ENCODE measurements around the gene STARD8.
"Not testable (repeated sequence)": the region's sequence is repeated elsewhere in the genome, so short reads cannot be mapped to it uniquely, and the experiment has no call there.

Gene STARD8

DNA sequence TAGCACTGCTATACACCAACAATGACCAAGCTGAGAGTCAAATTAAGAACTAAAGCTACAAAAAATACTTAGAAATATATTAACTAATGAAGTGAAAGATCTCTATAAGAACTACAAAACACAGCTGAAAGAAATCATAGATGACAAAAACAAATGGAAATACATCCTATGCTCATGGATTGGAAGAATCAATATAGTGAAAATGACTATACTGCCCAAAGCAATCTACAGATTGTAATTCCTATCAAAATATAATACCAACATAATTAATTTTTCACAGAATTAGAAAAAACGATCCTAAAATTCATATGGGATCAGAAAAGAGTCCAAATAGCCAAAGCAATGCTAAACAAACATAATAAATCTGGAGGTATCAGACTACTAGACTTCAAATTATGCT is 87.8 kb downstream of the STARD8 start:
- Histone ChIP-seq H3K27me3 (ENCODE audit: control insufficient read depth, insufficient read depth, low read length) (no peaks in the 10 kb centered on the region), H3K4me3 (ENCODE audit: low read length) (no peak overlapping the region), H3K36me3 (ENCODE audit: control insufficient read depth, low read depth, low read length) (no peaks in the 10 kb centered on the region), H3K9me3 (ENCODE audit: control insufficient read depth, low read depth, low read length) (no peaks in the 10 kb centered on the region), H3K4me1 (ENCODE audit: control insufficient read depth, low read depth, low read length) (no peaks in the 10 kb centered on the region), H3K27ac (ENCODE audit: low read length) (no peak overlapping the region), H3K9ac (ENCODE audit: low read length) (no peak overlapping the region)

DNA sequence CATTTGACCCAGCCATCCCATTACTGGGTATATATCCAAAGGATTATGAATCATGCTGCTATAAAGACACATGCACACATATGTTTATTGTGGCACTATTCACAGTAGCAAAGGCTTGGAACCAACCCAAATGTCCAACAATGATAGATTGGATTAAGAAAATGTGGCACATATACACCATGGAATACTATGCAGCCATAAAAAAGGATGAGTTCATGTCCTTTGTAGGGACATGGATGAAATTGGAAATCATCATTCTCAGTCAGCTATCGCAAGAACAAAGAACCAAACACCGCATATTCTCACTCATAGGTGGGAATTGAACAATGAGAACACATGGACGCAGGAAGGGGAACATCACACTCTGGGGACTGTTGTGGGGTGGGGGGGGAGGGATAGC is 94.4 kb downstream of the STARD8 start:
- not testable (repeated sequence) for H3K27me3 ChIP-seq (ENCODE audit: control insufficient read depth, insufficient read depth, low read length); H3K36me3 ChIP-seq (ENCODE audit: control insufficient read depth, low read depth, low read length); H3K27ac ChIP-seq (ENCODE audit: low read length); H3K4me1 ChIP-seq (ENCODE audit: control insufficient read depth, low read depth, low read length); H3K9ac ChIP-seq (ENCODE audit: low read length); H3K9me3 ChIP-seq (ENCODE audit: control insufficient read depth, low read depth, low read length); H3K4me3 ChIP-seq (ENCODE audit: low read length)

DNA sequence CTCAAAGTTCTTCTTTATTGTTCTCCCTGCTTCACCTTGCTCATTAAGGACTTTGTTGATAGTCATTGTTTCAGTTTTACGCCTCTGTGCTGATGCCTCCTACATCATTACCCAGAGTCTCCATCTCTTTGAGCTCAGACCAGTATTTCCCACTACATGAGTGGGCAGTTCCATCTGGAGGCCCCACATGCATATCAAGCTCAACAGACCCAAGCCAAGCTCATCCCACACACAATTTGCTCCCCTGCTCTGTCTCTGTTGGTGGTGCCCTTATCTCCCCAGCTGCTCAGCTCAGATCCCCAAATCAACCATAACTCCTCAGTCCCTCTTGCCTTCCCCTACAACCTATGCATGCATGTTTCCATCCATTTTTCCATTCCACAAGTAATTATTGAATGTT is 96.3 kb downstream of the STARD8 start:
- Histone ChIP-seq H3K4me1 (ENCODE audit: control insufficient read depth, low read depth, low read length) (no peaks in the 10 kb centered on the region), H3K36me3 (ENCODE audit: control insufficient read depth, low read depth, low read length) (no peaks in the 10 kb centered on the region), H3K9ac (ENCODE audit: low read length) (no peak overlapping the region), H3K4me3 (ENCODE audit: low read length) (no peak overlapping the region), H3K27me3 (ENCODE audit: control insufficient read depth, insufficient read depth, low read length) (no peaks in the 10 kb centered on the region), H3K9me3 (ENCODE audit: control insufficient read depth, low read depth, low read length) (peaks cover 4% of the 10 kb centered on the region), H3K27ac (ENCODE audit: low read length) (no peak overlapping the region)

DNA sequence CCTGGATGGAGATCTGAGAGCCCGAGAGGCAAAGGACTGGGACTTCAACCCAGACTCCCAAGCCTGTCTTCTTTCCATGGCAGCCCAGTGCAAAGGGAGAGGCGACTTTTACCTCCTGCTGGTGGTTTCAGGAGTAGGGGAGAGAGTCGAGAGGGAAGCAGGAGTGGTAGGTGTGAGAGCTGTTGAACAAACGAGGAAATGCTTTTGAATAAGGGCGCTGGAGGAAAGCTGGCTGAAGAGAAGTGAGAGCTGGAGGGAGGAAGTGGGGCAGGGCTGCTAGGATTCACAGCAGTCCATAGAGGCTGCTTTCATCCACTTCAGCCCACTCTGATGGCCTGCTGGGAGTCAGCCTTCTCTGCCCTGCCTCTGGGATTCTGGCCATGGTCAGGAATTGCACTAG is 99.5 kb downstream of the STARD8 start:
- H3K4me1 ChIP-seq (ENCODE audit: control insufficient read depth, low read depth, low read length) = no peaks in the 10 kb centered on the region
- H3K9ac ChIP-seq (ENCODE audit: low read length) = no peak overlapping the region
- no peak overlapping the region for H3K4me3 ChIP-seq (ENCODE audit: low read length)
- H3K36me3 ChIP-seq (ENCODE audit: control insufficient read depth, low read depth, low read length) = no peaks in the 10 kb centered on the region
- H3K9me3 ChIP-seq (ENCODE audit: control insufficient read depth, low read depth, low read length) = peaks cover 8% of the 10 kb centered on the region
- H3K27ac ChIP-seq (ENCODE audit: low read length) = no peak overlapping the region
- H3K27me3 ChIP-seq (ENCODE audit: control insufficient read depth, insufficient read depth, low read length) = no peaks in the 10 kb centered on the region

DNA sequence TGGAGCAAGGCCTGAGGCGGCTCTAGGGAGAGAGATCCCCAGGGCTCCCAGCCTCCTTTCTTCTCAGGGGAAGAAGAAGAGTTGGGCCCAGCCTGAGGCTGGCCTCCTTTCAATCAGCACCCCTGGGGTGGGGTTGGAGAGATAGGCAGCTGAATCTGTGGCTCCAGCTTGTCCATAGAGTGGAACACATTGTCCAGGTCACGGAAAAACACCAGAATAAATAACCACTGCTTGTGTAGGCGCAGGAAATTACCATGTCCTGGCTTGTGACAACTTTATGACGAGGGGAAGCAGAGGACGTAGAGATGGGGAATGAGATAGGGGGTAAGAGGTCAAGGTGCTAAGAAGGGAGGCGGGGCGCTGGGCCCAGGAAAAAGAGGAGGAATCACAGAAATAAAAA is 100.6 kb downstream of the STARD8 start:
- no peak overlapping the region for H3K4me3 ChIP-seq (ENCODE audit: low read length)
- H3K27ac ChIP-seq (ENCODE audit: low read length) = no peak overlapping the region
- no peaks in the 10 kb centered on the region for H3K4me1 ChIP-seq (ENCODE audit: control insufficient read depth, low read depth, low read length)
- no peaks in the 10 kb centered on the region for H3K36me3 ChIP-seq (ENCODE audit: control insufficient read depth, low read depth, low read length)
- H3K9me3 ChIP-seq (ENCODE audit: control insufficient read depth, low read depth, low read length) = peaks cover 8% of the 10 kb centered on the region
- no peaks in the 10 kb centered on the region for H3K27me3 ChIP-seq (ENCODE audit: control insufficient read depth, insufficient read depth, low read length)
- no peak overlapping the region for H3K9ac ChIP-seq (ENCODE audit: low read length)

DNA sequence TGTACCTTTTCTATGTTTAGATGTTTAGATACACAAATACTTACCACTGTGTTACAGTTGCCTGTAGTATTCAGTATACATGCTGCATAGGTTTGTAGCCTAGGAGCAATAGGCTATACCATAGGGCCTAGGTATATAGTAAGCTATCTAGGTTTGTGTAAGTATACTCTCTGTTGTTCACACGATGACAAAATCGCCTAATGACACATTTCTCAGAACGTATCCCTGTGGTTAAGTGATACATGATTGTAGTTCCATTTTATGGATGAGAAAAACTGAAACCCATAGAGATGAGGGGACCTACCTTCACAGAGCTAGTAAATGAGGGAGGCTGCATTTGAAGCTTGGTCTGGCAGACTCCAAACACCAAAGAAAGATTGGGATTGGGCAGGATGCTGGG is 102.0 kb downstream of the STARD8 start:
- no peaks in the 10 kb centered on the region for H3K36me3 ChIP-seq (ENCODE audit: control insufficient read depth, low read depth, low read length)
- H3K27ac ChIP-seq (ENCODE audit: low read length) = no peak overlapping the region
- no peak overlapping the region for H3K4me3 ChIP-seq (ENCODE audit: low read length)
- H3K27me3 ChIP-seq (ENCODE audit: control insufficient read depth, insufficient read depth, low read length) = no peaks in the 10 kb centered on the region
- H3K9ac ChIP-seq (ENCODE audit: low read length) = no peak overlapping the region
- H3K9me3 ChIP-seq (ENCODE audit: control insufficient read depth, low read depth, low read length) = peaks cover 4% of the 10 kb centered on the region
- H3K4me1 ChIP-seq (ENCODE audit: control insufficient read depth, low read depth, low read length) = no peaks in the 10 kb centered on the region

DNA sequence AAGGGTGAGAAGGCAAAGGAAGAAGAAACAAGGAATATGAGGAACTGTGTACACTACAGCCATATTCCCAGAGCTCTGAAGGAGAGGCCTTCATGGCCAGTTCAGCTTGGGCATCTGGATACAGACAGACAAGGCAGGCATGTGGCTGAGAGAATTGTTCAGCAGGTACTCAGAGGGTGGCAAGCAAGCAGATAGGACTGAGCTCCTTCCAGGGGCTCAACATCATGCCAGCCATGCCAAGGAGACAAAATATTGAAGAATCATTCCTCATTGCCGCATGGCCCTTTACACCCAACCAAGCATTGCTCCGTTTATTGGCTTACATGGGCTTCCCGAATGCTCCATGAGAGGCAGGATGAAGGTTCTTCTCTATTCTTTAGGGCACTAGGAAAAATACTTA is 102.8 kb downstream of the STARD8 start:
- no peak overlapping the region for H3K9ac ChIP-seq (ENCODE audit: low read length)
- no peaks in the 10 kb centered on the region for H3K36me3 ChIP-seq (ENCODE audit: control insufficient read depth, low read depth, low read length)
- no peaks in the 10 kb centered on the region for H3K27me3 ChIP-seq (ENCODE audit: control insufficient read depth, insufficient read depth, low read length)
- H3K9me3 ChIP-seq (ENCODE audit: control insufficient read depth, low read depth, low read length) = peaks cover 4% of the 10 kb centered on the region
- no peaks in the 10 kb centered on the region for H3K4me1 ChIP-seq (ENCODE audit: control insufficient read depth, low read depth, low read length)
- H3K4me3 ChIP-seq (ENCODE audit: low read length) = no peak overlapping the region
- H3K27ac ChIP-seq (ENCODE audit: low read length) = no peak overlapping the region

DNA sequence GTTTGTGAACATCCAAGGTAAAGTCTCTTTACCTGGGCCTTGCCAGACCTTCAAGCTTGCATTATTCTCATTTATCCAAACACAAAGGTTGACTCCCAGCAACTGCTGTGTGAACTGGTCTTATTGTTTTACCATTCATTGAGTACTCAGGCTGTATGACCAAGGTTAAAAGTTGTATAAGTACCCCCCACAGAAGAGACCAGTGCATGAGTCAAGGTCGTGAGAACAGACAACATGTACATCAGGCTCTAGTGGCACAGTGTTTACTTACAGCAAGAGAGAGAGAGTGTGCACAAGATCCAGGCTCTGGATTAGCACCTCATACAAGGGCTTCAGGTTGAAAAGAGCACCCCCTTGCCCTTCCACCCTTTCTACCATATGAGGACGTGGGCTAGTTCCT is 103.9 kb downstream of the STARD8 start:
- Histone ChIP-seq H3K4me1 (ENCODE audit: control insufficient read depth, low read depth, low read length) (no peaks in the 10 kb centered on the region), H3K4me3 (ENCODE audit: low read length) (no peak overlapping the region), H3K9ac (ENCODE audit: low read length) (no peak overlapping the region), H3K9me3 (ENCODE audit: control insufficient read depth, low read depth, low read length) (peaks cover 4% of the 10 kb centered on the region), H3K27ac (ENCODE audit: low read length) (no peak overlapping the region), H3K36me3 (ENCODE audit: control insufficient read depth, low read depth, low read length) (no peaks in the 10 kb centered on the region), H3K27me3 (ENCODE audit: control insufficient read depth, insufficient read depth, low read length) (no peaks in the 10 kb centered on the region)

DNA sequence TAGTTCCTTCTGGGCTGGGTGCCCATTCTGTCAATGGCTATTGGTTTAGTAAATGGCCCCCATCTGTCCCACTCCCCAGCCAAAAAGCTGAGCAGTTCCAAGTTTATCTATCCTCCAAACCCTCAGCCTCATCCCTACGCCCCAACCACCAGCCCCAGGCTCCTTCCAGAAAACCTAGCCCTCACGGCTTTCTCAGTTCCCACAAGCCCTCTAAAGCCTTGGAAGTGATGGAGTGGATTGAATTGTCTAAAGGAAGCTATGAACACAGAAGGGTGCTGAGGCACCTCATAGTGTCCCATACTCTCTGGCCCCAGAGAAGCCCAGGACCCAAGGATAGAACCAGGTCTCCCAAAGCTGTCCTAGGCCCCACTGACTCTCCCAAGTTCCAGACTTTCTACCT is 105.8 kb downstream of the STARD8 start:
- no peaks in the 10 kb centered on the region for H3K36me3 ChIP-seq (ENCODE audit: control insufficient read depth, low read depth, low read length)
- H3K4me1 ChIP-seq (ENCODE audit: control insufficient read depth, low read depth, low read length) = no peaks in the 10 kb centered on the region
- no peak overlapping the region for H3K27ac ChIP-seq (ENCODE audit: low read length)
- H3K27me3 ChIP-seq (ENCODE audit: control insufficient read depth, insufficient read depth, low read length) = no peaks in the 10 kb centered on the region
- peaks cover 4% of the 10 kb centered on the region for H3K9me3 ChIP-seq (ENCODE audit: control insufficient read depth, low read depth, low read length)
- H3K4me3 ChIP-seq (ENCODE audit: low read length) = no peak overlapping the region
- H3K9ac ChIP-seq (ENCODE audit: low read length) = no peak overlapping the region

DNA sequence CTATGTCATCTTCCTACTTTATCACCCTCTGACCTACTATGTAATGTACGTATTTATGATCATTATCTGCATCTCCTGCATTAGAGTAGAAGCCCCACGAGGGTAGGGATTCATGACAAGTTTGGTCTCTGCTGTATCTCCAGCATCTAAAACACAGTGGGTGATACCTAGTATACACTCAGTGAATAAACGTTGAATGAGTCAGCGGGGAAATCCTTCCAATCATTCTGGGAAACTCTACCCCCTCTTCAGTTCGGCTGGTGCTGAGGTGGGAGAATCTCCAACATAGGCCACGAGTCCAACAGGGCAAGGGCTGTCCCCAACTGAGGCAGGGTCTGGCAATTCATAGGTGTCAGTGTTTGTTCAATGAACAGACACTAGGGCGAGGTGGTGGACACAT is 106.9 kb downstream of the STARD8 start:
- H3K4me1 ChIP-seq (ENCODE audit: control insufficient read depth, low read depth, low read length) = no peaks in the 10 kb centered on the region
- H3K27ac ChIP-seq (ENCODE audit: low read length) = no peak overlapping the region
- no peak overlapping the region for H3K9ac ChIP-seq (ENCODE audit: low read length)
- H3K9me3 ChIP-seq (ENCODE audit: control insufficient read depth, low read depth, low read length) = peaks cover 4% of the 10 kb centered on the region
- no peaks in the 10 kb centered on the region for H3K36me3 ChIP-seq (ENCODE audit: control insufficient read depth, low read depth, low read length)
- H3K27me3 ChIP-seq (ENCODE audit: control insufficient read depth, insufficient read depth, low read length) = no peaks in the 10 kb centered on the region
- no peak overlapping the region for H3K4me3 ChIP-seq (ENCODE audit: low read length)

DNA sequence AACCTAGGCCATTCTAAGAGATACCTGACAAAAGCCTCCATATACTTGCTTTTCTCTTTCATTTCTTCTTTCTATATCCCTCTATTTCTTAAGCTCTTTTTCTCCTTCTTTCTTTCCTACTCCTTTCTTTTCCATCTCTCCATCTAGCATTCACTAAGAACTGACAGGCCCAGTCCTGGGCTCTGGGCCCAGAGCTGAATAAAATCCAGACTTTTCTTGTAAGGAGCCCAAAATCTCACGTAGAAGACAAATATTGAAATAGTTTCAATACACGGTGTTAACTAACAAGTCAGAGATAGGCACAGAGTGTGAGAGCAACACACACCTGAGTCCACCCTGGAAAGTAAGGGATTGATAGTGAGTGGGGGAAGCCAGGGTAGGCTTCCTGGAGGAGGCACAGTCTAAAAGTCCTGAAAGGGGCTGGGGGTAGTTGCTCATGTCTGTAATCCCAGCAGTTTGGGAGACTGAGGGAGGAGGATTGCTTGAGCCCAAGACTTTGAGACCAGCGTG is 108.2 kb downstream of the STARD8 start:
- H3K27me3 ChIP-seq (ENCODE audit: control insufficient read depth, insufficient read depth, low read length) = no peaks in the 10 kb centered on the region
- H3K4me3 ChIP-seq (ENCODE audit: low read length) = no peak overlapping the region
- no peak overlapping the region for H3K9ac ChIP-seq (ENCODE audit: low read length)
- H3K9me3 ChIP-seq (ENCODE audit: control insufficient read depth, low read depth, low read length) = peaks cover 3% of the 10 kb centered on the region
- no peaks in the 10 kb centered on the region for H3K4me1 ChIP-seq (ENCODE audit: control insufficient read depth, low read depth, low read length)
- no peak overlapping the region for H3K27ac ChIP-seq (ENCODE audit: low read length)
- H3K36me3 ChIP-seq (ENCODE audit: control insufficient read depth, low read depth, low read length) = no peaks in the 10 kb centered on the region

DNA sequence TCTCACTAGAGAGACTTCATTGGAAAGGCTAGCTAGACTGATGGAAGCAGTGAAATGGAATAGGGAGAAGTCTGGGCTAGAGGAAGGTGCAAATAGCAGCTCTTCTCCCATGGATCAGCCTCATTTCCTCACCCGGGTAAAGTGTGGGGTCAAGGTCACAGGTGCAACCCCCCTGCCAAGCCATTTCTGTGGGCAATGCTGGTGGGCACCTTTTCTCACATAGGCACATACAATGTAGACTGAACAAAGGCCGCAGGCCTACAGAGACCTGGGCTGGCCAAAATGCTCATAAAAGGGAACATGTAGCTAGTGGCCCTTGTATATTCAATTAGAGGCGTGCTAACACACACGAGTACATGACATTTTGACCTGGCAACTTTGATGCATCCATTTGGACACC is 109.9 kb downstream of the STARD8 start:
- no peaks in the 10 kb centered on the region for H3K9me3 ChIP-seq (ENCODE audit: control insufficient read depth, low read depth, low read length)
- no peaks in the 10 kb centered on the region for H3K27me3 ChIP-seq (ENCODE audit: control insufficient read depth, insufficient read depth, low read length)
- no peak overlapping the region for H3K9ac ChIP-seq (ENCODE audit: low read length)
- no peak overlapping the region for H3K27ac ChIP-seq (ENCODE audit: low read length)
- H3K4me3 ChIP-seq (ENCODE audit: low read length) = no peak overlapping the region
- no peaks in the 10 kb centered on the region for H3K36me3 ChIP-seq (ENCODE audit: control insufficient read depth, low read depth, low read length)
- no peaks in the 10 kb centered on the region for H3K4me1 ChIP-seq (ENCODE audit: control insufficient read depth, low read depth, low read length)

Data from iPS-18a (cell line).